ENCODE data around the gene BLOC1S5. TPM values are rescaled to one million over a fixed set of nuclear protein-coding genes. Genes with fewer than 3 reads are reported as not detected.
"Not testable (repeated sequence)": the region's sequence is repeated elsewhere in the genome, so short reads cannot be mapped to it uniquely, and the experiment has no call there.

The BLOC1S5 gene
- total and polyA plus RNA-seq, 11 donors: 4.3 to 15.2 (median 8.8) TPM

DNA sequence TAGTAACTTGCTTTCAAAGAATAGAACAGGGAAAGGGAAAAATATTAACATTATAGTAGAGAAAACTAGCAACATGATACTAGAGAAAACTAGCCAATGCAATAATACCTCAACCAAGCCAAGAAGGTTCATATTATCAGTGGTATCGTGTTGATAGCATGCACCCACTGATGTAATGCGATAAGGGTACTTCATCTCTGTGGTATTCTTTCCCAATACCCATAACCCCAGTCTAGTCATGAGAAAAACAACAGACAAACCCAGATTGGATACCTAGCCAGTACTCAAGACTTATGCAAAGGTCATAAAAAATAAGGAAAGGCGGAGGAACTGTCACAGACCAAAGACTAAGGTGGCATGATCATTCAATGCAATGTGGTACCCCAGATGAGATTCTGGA lies 21.0 kb downstream of the BLOC1S5 start:
- no peaks in the 10 kb centered on the region for H3K9me3 ChIP-seq
- ATAC-seq: no peak
- no peaks in the 10 kb centered on the region for H3K27me3 ChIP-seq
- H3K36me3 ChIP-seq: peaks cover 0 to 32% (median 19%) of the 10 kb centered on the region in 9 donors
- no peak overlapping the region for H3K27ac ChIP-seq
- intact Hi-C loops (cut with DNase I): no loop called here
- 59 to 65% (median 63%) methylated on average over 3 of the region's 3 CpGs for WGBS, 4 donors
- H3K4me3 ChIP-seq: no peak overlapping the region
- H3K4me1 ChIP-seq: peaks cover 0 to 8% (median 1%) of the 10 kb centered on the region in 12 donors
- TF ChIP-seq, protein P1, sequence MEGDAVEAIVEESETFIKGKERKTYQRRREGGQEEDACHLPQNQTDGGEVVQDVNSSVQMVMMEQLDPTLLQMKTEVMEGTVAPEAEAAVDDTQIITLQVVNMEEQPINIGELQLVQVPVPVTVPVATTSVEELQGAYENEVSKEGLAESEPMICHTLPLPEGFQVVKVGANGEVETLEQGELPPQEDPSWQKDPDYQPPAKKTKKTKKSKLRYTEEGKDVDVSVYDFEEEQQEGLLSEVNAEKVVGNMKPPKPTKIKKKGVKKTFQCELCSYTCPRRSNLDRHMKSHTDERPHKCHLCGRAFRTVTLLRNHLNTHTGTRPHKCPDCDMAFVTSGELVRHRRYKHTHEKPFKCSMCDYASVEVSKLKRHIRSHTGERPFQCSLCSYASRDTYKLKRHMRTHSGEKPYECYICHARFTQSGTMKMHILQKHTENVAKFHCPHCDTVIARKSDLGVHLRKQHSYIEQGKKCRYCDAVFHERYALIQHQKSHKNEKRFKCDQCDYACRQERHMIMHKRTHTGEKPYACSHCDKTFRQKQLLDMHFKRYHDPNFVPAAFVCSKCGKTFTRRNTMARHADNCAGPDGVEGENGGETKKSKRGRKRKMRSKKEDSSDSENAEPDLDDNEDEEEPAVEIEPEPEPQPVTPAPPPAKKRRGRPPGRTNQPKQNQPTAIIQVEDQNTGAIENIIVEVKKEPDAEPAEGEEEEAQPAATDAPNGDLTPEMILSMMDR (IDR thresholded peaks at IDR 0.05): no peak
- no peak for TF ChIP-seq POLR2A (IDR thresholded peaks at IDR 0.05)
- no peak for DNase-seq

DNA sequence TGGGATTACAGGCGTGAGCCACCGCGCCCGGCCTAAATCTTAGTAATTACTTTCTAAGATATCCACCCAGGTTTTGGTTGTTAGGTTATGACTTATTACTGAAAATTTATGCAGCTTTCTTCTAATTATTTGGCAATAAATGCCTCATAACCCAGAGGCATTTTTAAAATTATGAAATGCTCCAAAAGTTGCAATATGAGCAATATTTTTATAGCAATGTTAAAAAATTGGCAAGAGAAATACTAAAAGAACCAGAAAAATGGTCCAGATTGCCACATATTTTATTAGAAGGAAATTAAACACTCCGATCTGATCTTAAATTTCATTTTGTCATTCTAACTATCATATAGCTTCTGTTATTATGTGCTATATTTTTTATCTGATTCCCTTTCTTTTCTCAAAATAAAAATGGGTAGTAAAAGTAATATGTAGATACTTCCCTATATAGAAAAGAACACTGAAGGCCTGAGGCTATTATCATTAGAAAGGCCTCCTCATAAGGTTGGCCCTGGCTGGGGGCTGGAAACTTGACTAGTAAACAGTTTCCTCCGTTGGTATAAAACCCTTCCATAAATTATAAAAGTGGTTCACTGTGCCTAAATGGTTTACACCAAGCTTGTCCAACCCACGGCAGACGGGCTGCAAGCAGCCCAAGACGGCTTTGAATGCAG lies 22.1 kb downstream of the BLOC1S5 start:
- WGBS, 4 donors: 92 to 95% (median 93%) methylated on average over 9 of the region's 9 CpGs
- H3K27ac ChIP-seq: no peak overlapping the region
- no peaks in the 10 kb centered on the region for H3K9me3 ChIP-seq
- no peak for TF ChIP-seq POLR2A (IDR thresholded peaks at IDR 0.05)
- TF ChIP-seq, protein P1 (IDR thresholded peaks at IDR 0.05): no peak
- H3K27me3 ChIP-seq: no peaks in the 10 kb centered on the region
- H3K36me3 ChIP-seq: peaks cover 0 to 32% (median 21%) of the 10 kb centered on the region in 9 donors
- ATAC-seq (no peak), DNase-seq (no peak)
- intact Hi-C loops (cut with DNase I): no loop called here
- H3K4me3 ChIP-seq: no peak overlapping the region
- peaks cover 0 to under 1% (median 0%) of the 10 kb centered on the region in 12 donors for H3K4me1 ChIP-seq

DNA sequence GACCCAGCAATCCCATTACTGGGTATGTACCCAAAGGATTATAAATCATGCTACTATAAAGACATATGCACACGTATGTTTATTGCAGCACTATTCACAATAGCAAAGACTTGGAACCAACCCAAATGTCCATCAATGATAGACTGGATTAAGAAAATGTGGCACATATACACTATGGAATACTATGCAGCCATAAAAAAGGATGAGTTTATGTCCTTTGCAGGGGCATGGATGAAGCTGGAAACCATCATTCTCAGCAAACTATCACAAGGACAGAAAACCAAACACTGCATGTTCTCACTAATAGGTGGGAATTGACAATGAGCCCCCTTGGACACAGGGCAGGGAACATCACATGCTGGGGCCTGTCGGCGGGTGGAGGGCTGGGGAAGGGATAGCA lies 30.1 kb downstream of the BLOC1S5 start:
- WGBS, 4 donors: 88 to 97% (median 94%) methylated on average over 3 of the region's 3 CpGs
- H3K27me3 ChIP-seq; DNase-seq; intact Hi-C loops (cut with DNase I); H3K27ac ChIP-seq; H3K4me1 ChIP-seq; ATAC-seq; H3K36me3 ChIP-seq; H3K4me3 ChIP-seq: not testable (repeated sequence)
- peaks cover 0 to 14% (median 0%) of the 10 kb centered on the region in 12 donors for H3K9me3 ChIP-seq

DNA sequence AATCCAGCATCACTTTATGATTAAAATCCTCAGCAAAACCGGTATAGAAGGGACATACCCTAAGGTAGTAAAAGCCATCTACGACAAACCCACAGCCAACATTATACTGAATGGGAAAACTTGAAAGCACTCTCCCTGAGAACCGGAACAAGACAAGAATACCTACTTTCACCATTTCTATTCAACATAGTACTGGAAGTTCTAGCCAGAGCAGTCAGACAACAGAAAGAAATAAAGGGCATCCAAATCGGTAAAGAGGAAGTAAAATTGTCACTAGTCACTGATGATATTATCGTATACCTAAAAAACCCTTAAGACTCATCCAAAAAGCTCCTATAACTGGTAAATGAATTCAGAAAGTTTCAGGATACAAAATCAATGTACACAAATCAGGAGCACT lies 33.3 kb downstream of the BLOC1S5 start:
- Histone ChIP-seq H3K27ac (no peak overlapping the region), H3K9me3 (peaks cover 0 to 14% (median 0%) of the 10 kb centered on the region in 12 donors), H3K4me1 (peaks cover 0 to 33% (median 22%) of the 10 kb centered on the region in 12 donors), H3K27me3 (no peaks in the 10 kb centered on the region), H3K36me3 (peaks cover 0 to 2% (median 0%) of the 10 kb centered on the region in 9 donors), H3K4me3 (no peak overlapping the region)
- intact Hi-C loops (cut with DNase I): no loop called here
- no peak for DNase-seq
- TF ChIP-seq, protein P1 (IDR thresholded peaks at IDR 0.05): no peak
- no peak for TF ChIP-seq POLR2A (IDR thresholded peaks at IDR 0.05)
- ATAC-seq: no peak
- 88 to 96% (median 93%) methylated on average over 5 of the region's 5 CpGs for WGBS, 4 donors

Data from heart left ventricle (tissue), 16 donors.